Stimulated activated naive CD8-positive, alpha-beta T cell treated with anti-CD3 and anti-CD28 coated beads, Interleukin-15, Interleukin-2, amounts not matched to agents 100 U/mL and 50 U/mL, for 24 hours (primary cell): ENCODE results near the gene MAB21L2.

Experiments
- ATAC-seq: fragments of 150-1000 bp; cut with Tn5 transposase; one replicate; pipeline ENCODE4 v1.10.0; 2021
- DNase-seq: peaks from one replicate; pipeline ENCODE4 v3.0.0; 2021

MAB21L2 gene

GRCh38 chr4:150577796-150578195 is 4.2 kb upstream of the MAB21L2 start:
- ATAC-seq (no peak), DNase-seq (no peak)

GRCh38 chr4:150578745-150579501 is 3.0 kb upstream of the MAB21L2 start:
- no peak for ATAC-seq
- DNase-seq, result no peak

GRCh38 chr4:150579551-150580234 is 2.3 kb upstream of the MAB21L2 start:
- ATAC-seq (no peak), DNase-seq (no peak)

GRCh38 chr4:150580306-150580705 is 1.6 kb upstream of the MAB21L2 start:
- ATAC-seq (no peak), DNase-seq (no peak)

GRCh38 chr4:150581056-150581605 is 820 bp upstream of the MAB21L2 start:
- no peak for DNase-seq
- no peak for ATAC-seq

- ATAC-seq, result no peak
- DNase-seq, result no peak
Measured at GRCh38 chr4:150581641-150582051, 305 bp upstream of the MAB21L2 start.

- DNase-seq (no peak), ATAC-seq (no peak)
Measured at GRCh38 chr4:150582873-150583286, 929 bp downstream of the MAB21L2 start.

GRCh38 chr4:150583287-150584110 is 1.5 kb downstream of the MAB21L2 start:
- DNase-seq, result no peak
- ATAC-seq, result no peak

- DNase-seq, result no peak
- ATAC-seq, result no peak
Measured at GRCh38 chr4:150584111-150584915, 2.4 kb downstream of the MAB21L2 start.

- DNase-seq (no peak), ATAC-seq (no peak)
Measured at GRCh38 chr4:150585611-150586010, 3.7 kb downstream of the MAB21L2 start.

GRCh38 chr4:150586162-150586810 is 4.3 kb downstream of the MAB21L2 start:
- no peak for DNase-seq
- no peak for ATAC-seq

GRCh38 chr4:150588316-150588715 is 6.4 kb downstream of the MAB21L2 start:
- ATAC-seq, result no peak
- DNase-seq, result no peak

GRCh38 chr4:150589157-150589556 is 7.2 kb downstream of the MAB21L2 start:
- ATAC-seq (no peak), DNase-seq (no peak)

GRCh38 chr4:150590631-150591030 is 8.7 kb downstream of the MAB21L2 start:
- ATAC-seq, result no peak
- no peak for DNase-seq

- DNase-seq (no peak), ATAC-seq (no peak)
Measured at GRCh38 chr4:150591406-150591805, 9.5 kb downstream of the MAB21L2 start.

GRCh38 chr4:150591904-150592303 is 10.0 kb downstream of the MAB21L2 start:
- no peak for DNase-seq
- no peak for ATAC-seq

GRCh38 chr4:150593996-150594395 is 12.0 kb downstream of the MAB21L2 start:
- DNase-seq, result no peak

GRCh38 chr4:150598909-150599308 is 17.0 kb downstream of the MAB21L2 start:
- ATAC-seq, result no peak
- DNase-seq, result no peak

More at GRCh38 chr4:150593996-150594395, 12.0 kb downstream of the MAB21L2 start:
- ATAC-seq, result no peak

GRCh38 chr4:150599547-150599946 is 17.6 kb downstream of the MAB21L2 start:
- no peak for ATAC-seq

GRCh38 chr4:150600812-150601445 is 19.0 kb downstream of the MAB21L2 start:
- DNase-seq (no peak), ATAC-seq (no peak)

More at GRCh38 chr4:150599547-150599946, 17.6 kb downstream of the MAB21L2 start:
- DNase-seq, result no peak

GRCh38 chr4:150609131-150609530 is 27.2 kb downstream of the MAB21L2 start:
- ATAC-seq (no peak), DNase-seq (no peak)
